K562 (cell line): ENCODE data around the gene PODN. TPM values are rescaled to one million over a fixed set of nuclear protein-coding genes. Genes with fewer than 3 reads are reported as not detected.

Experiments used
- ARNT ChIP-seq, 2 experiments: fragments of 450-650 bp; IDR thresholded peaks; 2 replicates each; pipeline ENCODE4 v1.6.1; 2016; ENCODE audit warnings: mild to moderate bottlenecking in 1 of 2
- HNRNPH1 ChIP-seq: fragments of 200-400 bp; formaldehyde crosslinking; optimal IDR thresholded peaks from 2 replicates; pipeline ENCODE3; 2017; ENCODE audit warnings: low read depth, mild to moderate bottlenecking, low read length, moderate library complexity
- MTF1 ChIP-seq: fragments of 250-450 bp; sonication (Bioruptor Pico); IDR thresholded peaks from 2 replicates; pipeline ENCODE4 v1.9.0; 2021; ENCODE audit warnings: moderate library complexity, mild to moderate bottlenecking, inconsistent platforms, borderline replicate concordance
- MYBL2 ChIP-seq, 2 experiments: fragments of 450-650 bp in 1 of 2; sonication (generic) in 1 of 2; formaldehyde crosslinking in 1 of 2; IDR thresholded peaks; 2 replicates each; pipeline versions ENCODE4 v1.6.1 to v1.8.1; 2017 to 2022; ENCODE audit warnings: borderline replicate concordance in 1 of 2, inconsistent platforms in 1 of 2, low read depth in 1 of 2, mild to moderate bottlenecking in 1 of 2, missing genetic modification reagents in 1 of 2, moderate library complexity in 1 of 2
- NCOA2 ChIP-seq, 2 experiments: fragments of 450-650 bp; IDR thresholded peaks; 2 replicates each; pipeline ENCODE4 v1.6.1; 2018; ENCODE audit warnings: mild to moderate bottlenecking in 2 of 2, moderate library complexity in 1 of 2; ENCODE audit not compliant: partially characterized antibody in 2 of 2
- NR2C2 ChIP-seq, 2 experiments: fragments of 200-800 bp in 1 of 2; sonication (Bioruptor generic) in 1 of 2; sonication (generic) in 1 of 2; formaldehyde crosslinking in 1 of 2; IDR thresholded peaks; 2 replicates each; pipeline versions ENCODE4 v1.6.1 to v1.8.0; 2016 to 2022; ENCODE audit warnings: mild to moderate bottlenecking in 1 of 2, missing compliant biosample characterization in 1 of 2, missing genetic modification characterization in 1 of 2, missing genetic modification reagents in 1 of 2
- NR2F6 ChIP-seq: fragments of 450-650 bp; formaldehyde crosslinking; IDR thresholded peaks from 2 replicates; pipeline ENCODE4 v1.4.0; 2020; ENCODE audit warnings: mild to moderate bottlenecking
- RBM22 ChIP-seq: fragments of 200-400 bp; formaldehyde crosslinking; IDR thresholded peaks from 2 replicates; pipeline ENCODE4 v1.6.1; 2018; ENCODE audit warnings: low read length, low read depth; ENCODE audit not compliant: poor library complexity, severe bottlenecking
- ZNF133 ChIP-seq: fragments of 250-450 bp; sonication (Bioruptor Pico); IDR thresholded peaks from 2 replicates; pipeline ENCODE4 v1.4.0; 2020; ENCODE audit warnings: mild to moderate bottlenecking
- ZNF212 ChIP-seq: fragments of 450-650 bp; formaldehyde crosslinking; IDR thresholded peaks from 2 replicates; pipeline ENCODE4 v1.4.0; 2020; ENCODE audit warnings: mild to moderate bottlenecking
- ZNF561 ChIP-seq: fragments of 450-650 bp; formaldehyde crosslinking; conservative IDR thresholded peaks from 2 replicates; pipeline ENCODE4 v1.4.0; 2020; ENCODE audit warnings: mild to moderate bottlenecking, moderate library complexity
- ZNF583 ChIP-seq: fragments of 250-450 bp; sonication (Bioruptor Pico); IDR thresholded peaks from 2 replicates; pipeline ENCODE4 v1.4.0; 2020
- polyA plus RNA-seq, 8 experiments: library from polyadenylated mRNA; depleted of rRNA in 4 of 8; stranded (reverse) in 5 of 8; unstranded in 3 of 8; fragments of >200 nt; fragmentation: Nextera tagmentation in 2 of 8; fragmentation: Illumina TruSeq in 1 of 8; extraction: Ambion mirVana in 2 of 8; extraction: Trizol in 1 of 8; gene quantifications; 2 replicates each; pipeline versions ENCODE4 v1.2.1 to v1.2.3, GENCODE V29; 2011 to 2014; ENCODE audit warnings: inconsistent platforms in 1 of 8, missing spikeins in 1 of 8
- total RNA-seq, 7 experiments: library from RNA; depleted of rRNA in 6 of 7; stranded (reverse); fragments of >200 nt in 6 of 7; fragmentation: Illumina TruSeq in 2 of 7; extraction: Trizol in 2 of 7; gene quantifications; 2 replicates each; pipeline versions ENCODE4 v1.2.1 to v1.2.3, GENCODE V29; 2011 to 2021; ENCODE audit warnings: low replicate concordance in 1 of 7
- TF ChIP-seq, protein P1 (sequence below), 2 experiments: fragments of 250-450 bp in 1 of 2; fragments of 450-650 bp in 1 of 2; sonication (Bioruptor Pico) in 1 of 2; IDR thresholded peaks; 2 replicates each; pipeline versions ENCODE4 v1.6.1 to v1.8.0; 2016 to 2021; ENCODE audit warnings: mild to moderate bottlenecking in 2 of 2, moderate library complexity in 2 of 2, missing compliant biosample characterization in 1 of 2, missing genetic modification characterization in 1 of 2
- TF ChIP-seq, protein P2 (sequence below): sonication (generic); formaldehyde crosslinking; IDR thresholded peaks from 2 replicates; pipeline ENCODE4 v1.5.0; 2020; ENCODE audit warnings: missing genetic modification reagents
- TF ChIP-seq, protein P3 (sequence below): sonication (generic); formaldehyde crosslinking; IDR thresholded peaks from 2 replicates; pipeline ENCODE4 v1.9.0; 2022; ENCODE audit warnings: mild to moderate bottlenecking, missing genetic modification reagents
- TF ChIP-seq, protein P4 (sequence below): fragments of 250-450 bp; sonication (Bioruptor Pico); IDR thresholded peaks from 2 replicates; pipeline ENCODE4 v1.9.0; 2021; ENCODE audit warnings: mild to moderate bottlenecking, inconsistent platforms
- TF ChIP-seq, protein P5 (sequence below): fragments of 450-650 bp; formaldehyde crosslinking; IDR thresholded peaks from 2 replicates; pipeline ENCODE4 v1.4.0; 2020; ENCODE audit warnings: mild to moderate bottlenecking, mixed read lengths
- TF ChIP-seq, protein P6 (sequence below): sonication (generic); formaldehyde crosslinking; IDR thresholded peaks from 2 replicates; pipeline ENCODE4 v1.9.0; 2022; ENCODE audit warnings: mild to moderate bottlenecking, missing genetic modification reagents
- TF ChIP-seq, protein P7 (sequence below): fragments of 450-650 bp; IDR thresholded peaks from 2 replicates; pipeline ENCODE4 v1.7.0; 2016; ENCODE audit warnings: borderline replicate concordance

PODN gene
- total and polyA plus RNA-seq, 9 of the 15 experiments (the other 6 are each of a cell fraction or from before 2014, with no cell fraction given): not detected

DNA sequence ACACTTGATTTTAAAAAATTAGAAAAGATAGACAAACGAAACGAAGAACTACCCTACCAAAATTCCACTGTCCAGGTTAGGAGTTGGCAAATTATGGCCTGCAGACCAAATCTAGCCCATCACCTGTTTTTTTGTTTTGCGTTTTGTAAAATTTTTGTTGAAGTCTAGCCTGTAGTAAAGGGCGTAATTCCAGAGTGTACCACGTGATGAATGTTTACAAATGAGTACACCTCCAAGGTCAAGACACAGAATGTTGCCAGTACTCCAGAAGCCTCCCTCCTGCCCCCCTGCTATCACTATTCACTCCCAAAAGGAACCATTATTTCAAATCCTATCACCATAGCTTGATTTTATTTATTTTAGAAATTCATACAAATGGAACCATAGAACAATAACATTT is 17.1 kb upstream of the PODN start (continued):
- TF ChIP-seq, protein P1, sequence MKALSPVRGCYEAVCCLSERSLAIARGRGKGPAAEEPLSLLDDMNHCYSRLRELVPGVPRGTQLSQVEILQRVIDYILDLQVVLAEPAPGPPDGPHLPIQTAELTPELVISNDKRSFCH (CRISPR knock-in tag; IDR thresholded peaks at IDR 0.05): no peak
- TF ChIP-seq, protein P1 (tag; IDR thresholded peaks at IDR 0.05): no peak
- no peak for TF ChIP-seq NR2C2 (CRISPR knock-in tag; IDR thresholded peaks at IDR 0.05)
- TF ChIP-seq NR2C2 (tag; IDR thresholded peaks at IDR 0.05): no peak
- TF ChIP-seq, protein P2, sequence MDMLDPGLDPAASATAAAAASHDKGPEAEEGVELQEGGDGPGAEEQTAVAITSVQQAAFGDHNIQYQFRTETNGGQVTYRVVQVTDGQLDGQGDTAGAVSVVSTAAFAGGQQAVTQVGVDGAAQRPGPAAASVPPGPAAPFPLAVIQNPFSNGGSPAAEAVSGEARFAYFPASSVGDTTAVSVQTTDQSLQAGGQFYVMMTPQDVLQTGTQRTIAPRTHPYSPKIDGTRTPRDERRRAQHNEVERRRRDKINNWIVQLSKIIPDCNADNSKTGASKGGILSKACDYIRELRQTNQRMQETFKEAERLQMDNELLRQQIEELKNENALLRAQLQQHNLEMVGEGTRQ (CRISPR knock-in tag): peak; percentile 62
- TF ChIP-seq RBM22: no peak
- TF ChIP-seq HNRNPH1: no peak
- no peak for TF ChIP-seq ARNT (IDR thresholded peaks at IDR 0.05)
- TF ChIP-seq, protein P3, sequence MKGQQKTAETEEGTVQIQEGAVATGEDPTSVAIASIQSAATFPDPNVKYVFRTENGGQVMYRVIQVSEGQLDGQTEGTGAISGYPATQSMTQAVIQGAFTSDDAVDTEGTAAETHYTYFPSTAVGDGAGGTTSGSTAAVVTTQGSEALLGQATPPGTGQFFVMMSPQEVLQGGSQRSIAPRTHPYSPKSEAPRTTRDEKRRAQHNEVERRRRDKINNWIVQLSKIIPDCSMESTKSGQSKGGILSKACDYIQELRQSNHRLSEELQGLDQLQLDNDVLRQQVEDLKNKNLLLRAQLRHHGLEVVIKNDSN (CRISPR knock-in tag): peak; percentile 34; the same call in 1 of the 2 replicates
- TF ChIP-seq MTF1 (CRISPR knock-in tag): no peak
- TF ChIP-seq ZNF583 (CRISPR knock-in tag): no peak
- no peak for TF ChIP-seq NCOA2 (IDR thresholded peaks at IDR 0.05; ENCODE audit: partially characterized antibody in 2 of 2)
- TF ChIP-seq, protein P4, sequence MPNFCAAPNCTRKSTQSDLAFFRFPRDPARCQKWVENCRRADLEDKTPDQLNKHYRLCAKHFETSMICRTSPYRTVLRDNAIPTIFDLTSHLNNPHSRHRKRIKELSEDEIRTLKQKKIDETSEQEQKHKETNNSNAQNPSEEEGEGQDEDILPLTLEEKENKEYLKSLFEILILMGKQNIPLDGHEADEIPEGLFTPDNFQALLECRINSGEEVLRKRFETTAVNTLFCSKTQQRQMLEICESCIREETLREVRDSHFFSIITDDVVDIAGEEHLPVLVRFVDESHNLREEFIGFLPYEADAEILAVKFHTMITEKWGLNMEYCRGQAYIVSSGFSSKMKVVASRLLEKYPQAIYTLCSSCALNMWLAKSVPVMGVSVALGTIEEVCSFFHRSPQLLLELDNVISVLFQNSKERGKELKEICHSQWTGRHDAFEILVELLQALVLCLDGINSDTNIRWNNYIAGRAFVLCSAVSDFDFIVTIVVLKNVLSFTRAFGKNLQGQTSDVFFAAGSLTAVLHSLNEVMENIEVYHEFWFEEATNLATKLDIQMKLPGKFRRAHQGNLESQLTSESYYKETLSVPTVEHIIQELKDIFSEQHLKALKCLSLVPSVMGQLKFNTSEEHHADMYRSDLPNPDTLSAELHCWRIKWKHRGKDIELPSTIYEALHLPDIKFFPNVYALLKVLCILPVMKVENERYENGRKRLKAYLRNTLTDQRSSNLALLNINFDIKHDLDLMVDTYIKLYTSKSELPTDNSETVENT: no peak
- TF ChIP-seq, protein P5, sequence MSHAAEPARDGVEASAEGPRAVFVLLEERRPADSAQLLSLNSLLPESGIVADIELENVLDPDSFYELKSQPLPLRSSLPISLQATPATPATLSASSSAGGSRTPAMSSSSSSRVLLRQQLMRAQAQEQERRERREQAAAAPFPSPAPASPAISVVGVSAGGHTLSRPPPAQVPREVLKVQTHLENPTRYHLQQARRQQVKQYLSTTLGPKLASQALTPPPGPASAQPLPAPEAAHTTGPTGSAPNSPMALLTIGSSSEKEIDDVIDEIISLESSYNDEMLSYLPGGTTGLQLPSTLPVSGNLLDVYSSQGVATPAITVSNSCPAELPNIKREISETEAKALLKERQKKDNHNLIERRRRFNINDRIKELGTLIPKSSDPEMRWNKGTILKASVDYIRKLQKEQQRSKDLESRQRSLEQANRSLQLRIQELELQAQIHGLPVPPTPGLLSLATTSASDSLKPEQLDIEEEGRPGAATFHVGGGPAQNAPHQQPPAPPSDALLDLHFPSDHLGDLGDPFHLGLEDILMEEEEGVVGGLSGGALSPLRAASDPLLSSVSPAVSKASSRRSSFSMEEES: peak; percentile 14; the same call in 1 of the 2 replicates
- no peak for TF ChIP-seq MYBL2 (IDR thresholded peaks at IDR 0.05; ENCODE audit: low read depth)
- no peak for TF ChIP-seq MYBL2 (CRISPR knock-in tag; IDR thresholded peaks at IDR 0.05; ENCODE audit: borderline replicate concordance)
- TF ChIP-seq ZNF133: no peak
- TF ChIP-seq, protein P6, sequence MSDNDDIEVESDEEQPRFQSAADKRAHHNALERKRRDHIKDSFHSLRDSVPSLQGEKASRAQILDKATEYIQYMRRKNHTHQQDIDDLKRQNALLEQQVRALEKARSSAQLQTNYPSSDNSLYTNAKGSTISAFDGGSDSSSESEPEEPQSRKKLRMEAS: no peak
- TF ChIP-seq ZNF212: no peak
- TF ChIP-seq NR2F6 (CRISPR knock-in tag): no peak
- TF ChIP-seq, protein P7, sequence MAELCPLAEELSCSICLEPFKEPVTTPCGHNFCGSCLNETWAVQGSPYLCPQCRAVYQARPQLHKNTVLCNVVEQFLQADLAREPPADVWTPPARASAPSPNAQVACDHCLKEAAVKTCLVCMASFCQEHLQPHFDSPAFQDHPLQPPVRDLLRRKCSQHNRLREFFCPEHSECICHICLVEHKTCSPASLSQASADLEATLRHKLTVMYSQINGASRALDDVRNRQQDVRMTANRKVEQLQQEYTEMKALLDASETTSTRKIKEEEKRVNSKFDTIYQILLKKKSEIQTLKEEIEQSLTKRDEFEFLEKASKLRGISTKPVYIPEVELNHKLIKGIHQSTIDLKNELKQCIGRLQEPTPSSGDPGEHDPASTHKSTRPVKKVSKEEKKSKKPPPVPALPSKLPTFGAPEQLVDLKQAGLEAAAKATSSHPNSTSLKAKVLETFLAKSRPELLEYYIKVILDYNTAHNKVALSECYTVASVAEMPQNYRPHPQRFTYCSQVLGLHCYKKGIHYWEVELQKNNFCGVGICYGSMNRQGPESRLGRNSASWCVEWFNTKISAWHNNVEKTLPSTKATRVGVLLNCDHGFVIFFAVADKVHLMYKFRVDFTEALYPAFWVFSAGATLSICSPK: no peak
- no peak for TF ChIP-seq ZNF561 (CRISPR knock-in tag)
